NCI-H82 treated with DMSO at 0.1 percent for 48 hours (cell line): ENCODE measurements around the gene SF3B2.
A peak's percentile ranks its signal among the peaks of the same experiment; 100 is the strongest.
"Not testable (repeated sequence)": the region's sequence is repeated elsewhere in the genome, so short reads cannot be mapped to it uniquely, and the experiment has no call there.

Source experiments
- DNase-seq: peaks from one replicate; lab custom pipeline; 2025; ENCODE audit not compliant: unreplicated experiment; lab: John Stamatoyannopoulos, UW

SF3B2 gene

GRCh38 chr11:66051766-66052663 is at the start of gene SF3B2:
SF3B2 (plus strand) TSS chr11:66052364; CDS start chr11:66052385, 21 bp downstream.
- DNase-seq, result peak; percentile 89

GRCh38 chr11:66002648-66003225 is 49.4 kb upstream of the SF3B2 start:
- DNase-seq, result no peak

- no peak for DNase-seq
These were observed 48.9 kb upstream of the SF3B2 start for GRCh38 chr11:66003291-66003690.

- no peak for DNase-seq
These were observed 48.0 kb upstream of the SF3B2 start for GRCh38 chr11:66004186-66004585.

- no peak for DNase-seq
These were observed 45.9 kb upstream of the SF3B2 start for GRCh38 chr11:66006134-66006890.

- no peak for DNase-seq
These were observed 45.3 kb upstream of the SF3B2 start for GRCh38 chr11:66006891-66007176.

GRCh38 chr11:66007201-66007634 is 44.9 kb upstream of the SF3B2 start:
- DNase-seq, result peak; percentile 5

GRCh38 chr11:66008095-66008467 is 44.1 kb upstream of the SF3B2 start:
- DNase-seq, result no peak

- peak; percentile 3 for DNase-seq
These were observed 43.6 kb upstream of the SF3B2 start for GRCh38 chr11:66008468-66009101.

- DNase-seq, result not testable (repeated sequence)
These were observed 42.1 kb upstream of the SF3B2 start for GRCh38 chr11:66010036-66010435.

- no peak for DNase-seq
These were observed 40.9 kb upstream of the SF3B2 start for GRCh38 chr11:66011239-66011784.

- no peak for DNase-seq
These were observed 40.3 kb upstream of the SF3B2 start, which contains the start of gene CST6 for GRCh38 chr11:66011785-66012303. CST6 (plus strand) TSS chr11:66012008; CDS start chr11:66012045, 37 bp downstream.

- DNase-seq, result no peak
These were observed 39.7 kb upstream of the SF3B2 start for GRCh38 chr11:66012371-66012945.

GRCh38 chr11:66012946-66013761 is 39.0 kb upstream of the SF3B2 start:
- DNase-seq, result no peak

GRCh38 chr11:66013762-66014100 is 38.4 kb upstream of the SF3B2 start:
- no peak for DNase-seq

- DNase-seq, result no peak
These were observed 37.2 kb upstream of the SF3B2 start for GRCh38 chr11:66014804-66015453.

GRCh38 chr11:66015454-66015881 is 36.7 kb upstream of the SF3B2 start:
- DNase-seq, result no peak

GRCh38 chr11:66015936-66016792 is 36.0 kb upstream of the SF3B2 start:
- no peak for DNase-seq
